Panc1 (cell line): ENCODE measurements around the gene SLC49A3. TPM values are rescaled to one million over a fixed set of nuclear protein-coding genes. Genes with fewer than 3 reads are reported as not detected.

Source experiments
- ATAC-seq: fragments of 200-7000 bp; cut with Tn5 transposase; 2 replicates; pipeline ENCODE4 v1.9.1; 2020; ENCODE audit warnings: mild to moderate bottlenecking, moderate library complexity
- BruUV-seq: library from RNA; stranded (reverse); fragments of 400-500 nt; replicated peaks from 2 replicates; lab custom pipeline; 2021; lab: Mats Ljungman, UMichigan
- CTCF ChIA-PET: fragments of 300-600 bp; sonication (Branson Sonifier 250); formaldehyde crosslinking; loops from one replicate; lab custom pipeline; 2022; ENCODE audit warnings: antibody characterized with exemption; lab: Charles Lee
- POLR2A ChIA-PET: fragments of 300-600 bp; sonication (Branson Sonifier 250); formaldehyde crosslinking; loops from one replicate; lab custom pipeline; 2022; ENCODE audit warnings: antibody characterized with exemption; lab: Charles Lee
- DNase-seq: peaks from one replicate; pipeline ENCODE4 v3.0.0-alpha.2; 2010; ENCODE audit warnings: low read depth, low spot score
- H3K27ac ChIP-seq: 2 replicates; pipeline ENCODE4 v1.5.1; 2011; ENCODE audit warnings: mild to moderate bottlenecking, low read length, inconsistent platforms
- H3K27me3 ChIP-seq: fragments of 200-500 bp; sonication (Bioruptor generic); 2 replicates; pipeline ENCODE4 v1.6.0; 2014; ENCODE audit warnings: low read length, inconsistent platforms; ENCODE audit not compliant: control insufficient read depth, insufficient read depth
- H3K36me3 ChIP-seq: fragments of 200-500 bp; sonication (Bioruptor generic); 2 replicates; pipeline ENCODE4 v1.5.1; 2014; ENCODE audit warnings: inconsistent platforms, mild to moderate bottlenecking, low read length, moderate library complexity; ENCODE audit not compliant: control insufficient read depth, insufficient read depth
- H3K4me1 ChIP-seq: 2 replicates; pipeline ENCODE4 v1.5.1; 2011; ENCODE audit warnings: inconsistent platforms, mild to moderate bottlenecking, low read length, moderate library complexity; ENCODE audit not compliant: control insufficient read depth, insufficient read depth
- H3K4me3 ChIP-seq, 2 experiments: 2 replicates each; pipeline ENCODE4 v1.5.1; 2011 to 2012; ENCODE audit warnings: low read depth in 2 of 2, low read length in 2 of 2, mild to moderate bottlenecking in 2 of 2, inconsistent platforms in 1 of 2, moderate library complexity in 1 of 2
- H3K9me3 ChIP-seq: fragments of 200-500 bp; sonication (Bioruptor generic); 2 replicates; pipeline ENCODE4 v1.5.1; 2014; ENCODE audit warnings: low read depth, mild to moderate bottlenecking, inconsistent platforms, low read length, moderate library complexity; ENCODE audit not compliant: control insufficient read depth, insufficient read depth
- POLR2AphosphoS5 ChIP-seq: IDR thresholded peaks from 2 replicates; pipeline ENCODE4 v1.6.1; 2012; ENCODE audit warnings: mild to moderate bottlenecking, low read depth, low read length, moderate library complexity
- REST ChIP-seq, 2 experiments: IDR thresholded peaks; 2 replicates each; pipeline ENCODE4 v1.6.1; 2011 to 2012; ENCODE audit warnings: low read depth in 2 of 2, control low read depth in 1 of 2, low read length in 1 of 2, mild to moderate bottlenecking in 1 of 2, moderate library complexity in 1 of 2; ENCODE audit not compliant: insufficient read depth in 1 of 2
- SIN3A ChIP-seq: IDR thresholded peaks from 2 replicates; pipeline ENCODE4 v1.6.1; 2012; ENCODE audit warnings: low read depth, mild to moderate bottlenecking, low read length, moderate library complexity, borderline replicate concordance; ENCODE audit not compliant: insufficient read depth
- TCF7L2 ChIP-seq: IDR thresholded peaks from 2 replicates; pipeline ENCODE4 v1.6.1; 2011; ENCODE audit warnings: mild to moderate bottlenecking, low read depth, low read length, inconsistent platforms
- in situ Hi-C: cut with HindIII; loops from 2 replicates; pipeline ENCODE4 v1.10.0; 2016; ENCODE audit warnings: low sequenced_read_pairs, low pct_unique_long_range_greater_than_20kb
- intact Hi-C: fragments of 100-400 bp; cut with micrococcal nuclease; formaldehyde crosslinking; loops from one replicate; pipeline ENCODE4 v1.10.0; 2022; ENCODE audit not compliant: unreplicated experiment
- total RNA-seq: library from RNA; stranded (reverse); gene quantifications from one replicate; pipeline ENCODE4 v1.2.1, GENCODE V29; 2021; ENCODE audit not compliant: unreplicated experiment

SLC49A3 gene
- total RNA-seq, 1 experiment from 2014 or later: 0.62 TPM

- intact Hi-C loops: no loop called here
- Histone ChIP-seq H3K4me3 (no peak overlapping the region), H3K4me1 (peaks cover 7% of the 10 kb centered on the region; the same call in 1 of the 2 replicates), H3K27ac (no peak overlapping the region), H3K36me3 (no peaks in the 10 kb centered on the region), H3K9me3 (no peaks in the 10 kb centered on the region), H3K27me3 (no peaks in the 10 kb centered on the region)
- BruUV-seq: no TSS peak
- ATAC-seq (no peak), DNase-seq (no peak)
- ChIA-PET POLR2A (no interaction called here), CTCF (no interaction called here)
- TF ChIP-seq SIN3A: no peak
- in situ Hi-C loops: no loop called here
These were observed 37.9 kb upstream of the SLC49A3 start for GRCh38 chr4:726838-727237.

GRCh38 chr4:726235-726787 lies 37.4 kb upstream of the SLC49A3 start:
- Histone ChIP-seq H3K27ac (no peak overlapping the region), H3K4me3 (no peak overlapping the region), H3K36me3 (no peaks in the 10 kb centered on the region), H3K27me3 (no peaks in the 10 kb centered on the region), H3K4me1 (peaks cover 7% of the 10 kb centered on the region; the same call in 1 of the 2 replicates), H3K9me3 (no peaks in the 10 kb centered on the region)
- CTCF ChIA-PET: no interaction called here
- ATAC-seq (no peak), DNase-seq (no peak)
- in situ Hi-C loops: no loop called here
- BruUV-seq: no TSS peak
- intact Hi-C loops: no loop called here
- POLR2A ChIA-PET: no interaction called here
- TF ChIP-seq TCF7L2 (no peak), POLR2AphosphoS5 (no peak)

GRCh38 chr4:725391-726234 lies 36.7 kb upstream of the SLC49A3 start:
- ATAC-seq (no peak), DNase-seq (no peak)
- intact Hi-C loops: no loop called here
- Histone ChIP-seq H3K36me3 (no peaks in the 10 kb centered on the region), H3K27ac (no peak overlapping the region), H3K9me3 (no peaks in the 10 kb centered on the region), H3K4me1 (peaks cover 7% of the 10 kb centered on the region; the same call in 1 of the 2 replicates), H3K27me3 (no peaks in the 10 kb centered on the region), H3K4me3 (no peak overlapping the region)
- no peak for TF ChIP-seq REST (IDR thresholded peaks at IDR 0.05; ENCODE audit: insufficient read depth in 1 of 2, low read depth in 2 of 2, low read length in 1 of 2)
- ChIA-PET POLR2A (no interaction called here), CTCF (no interaction called here)
- in situ Hi-C loops: no loop called here
- BruUV-seq: no TSS peak
